Measurements from ENCODE around the gene WDFY3. TPM values are rescaled to one million over a fixed set of nuclear protein-coding genes. Genes with fewer than 3 reads are reported as not detected.

WDFY3 gene
- total and polyA plus RNA-seq, 12 donors = 4.9 to 68.9 (median 51.1) TPM

DNA sequence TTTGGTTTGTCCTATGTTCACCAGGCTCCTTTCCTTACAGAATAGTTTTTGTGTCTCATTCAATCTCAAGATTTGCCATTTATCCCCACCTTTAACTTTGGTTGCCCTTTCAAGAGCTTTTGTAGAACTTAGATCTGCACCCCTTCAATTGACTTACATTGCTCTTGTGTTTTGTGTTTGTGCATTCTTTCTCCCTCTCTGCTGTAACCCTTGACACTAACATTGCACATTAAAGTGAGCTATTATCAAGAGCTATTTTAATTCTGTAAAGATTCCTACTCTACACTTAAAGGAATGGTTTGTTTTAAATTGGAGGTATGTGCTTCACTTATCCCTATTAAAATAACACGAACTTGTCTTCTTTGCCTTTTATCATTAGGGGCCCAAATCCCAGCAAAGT, 318.3 kb downstream of the WDFY3 start:
- Histone ChIP-seq H3K4me1 (no peaks in the 10 kb centered on the region), H3K4me3 (no peak overlapping the region), H3K9me3 (no peaks in the 10 kb centered on the region), H3K36me3 (no peaks in the 10 kb centered on the region), H3K27ac (no peak overlapping the region), H3K27me3 (no peaks in the 10 kb centered on the region)
- TF ChIP-seq, protein P1, sequence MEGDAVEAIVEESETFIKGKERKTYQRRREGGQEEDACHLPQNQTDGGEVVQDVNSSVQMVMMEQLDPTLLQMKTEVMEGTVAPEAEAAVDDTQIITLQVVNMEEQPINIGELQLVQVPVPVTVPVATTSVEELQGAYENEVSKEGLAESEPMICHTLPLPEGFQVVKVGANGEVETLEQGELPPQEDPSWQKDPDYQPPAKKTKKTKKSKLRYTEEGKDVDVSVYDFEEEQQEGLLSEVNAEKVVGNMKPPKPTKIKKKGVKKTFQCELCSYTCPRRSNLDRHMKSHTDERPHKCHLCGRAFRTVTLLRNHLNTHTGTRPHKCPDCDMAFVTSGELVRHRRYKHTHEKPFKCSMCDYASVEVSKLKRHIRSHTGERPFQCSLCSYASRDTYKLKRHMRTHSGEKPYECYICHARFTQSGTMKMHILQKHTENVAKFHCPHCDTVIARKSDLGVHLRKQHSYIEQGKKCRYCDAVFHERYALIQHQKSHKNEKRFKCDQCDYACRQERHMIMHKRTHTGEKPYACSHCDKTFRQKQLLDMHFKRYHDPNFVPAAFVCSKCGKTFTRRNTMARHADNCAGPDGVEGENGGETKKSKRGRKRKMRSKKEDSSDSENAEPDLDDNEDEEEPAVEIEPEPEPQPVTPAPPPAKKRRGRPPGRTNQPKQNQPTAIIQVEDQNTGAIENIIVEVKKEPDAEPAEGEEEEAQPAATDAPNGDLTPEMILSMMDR (IDR thresholded peaks at IDR 0.05) = no peak
- WGBS, 2 donors = 35 to 60% methylated on average over 1 of the region's 1 CpG
- ATAC-seq (no peak), DNase-seq (no peak)
- intact Hi-C loops (cut with DNase I) = no loop called here

DNA sequence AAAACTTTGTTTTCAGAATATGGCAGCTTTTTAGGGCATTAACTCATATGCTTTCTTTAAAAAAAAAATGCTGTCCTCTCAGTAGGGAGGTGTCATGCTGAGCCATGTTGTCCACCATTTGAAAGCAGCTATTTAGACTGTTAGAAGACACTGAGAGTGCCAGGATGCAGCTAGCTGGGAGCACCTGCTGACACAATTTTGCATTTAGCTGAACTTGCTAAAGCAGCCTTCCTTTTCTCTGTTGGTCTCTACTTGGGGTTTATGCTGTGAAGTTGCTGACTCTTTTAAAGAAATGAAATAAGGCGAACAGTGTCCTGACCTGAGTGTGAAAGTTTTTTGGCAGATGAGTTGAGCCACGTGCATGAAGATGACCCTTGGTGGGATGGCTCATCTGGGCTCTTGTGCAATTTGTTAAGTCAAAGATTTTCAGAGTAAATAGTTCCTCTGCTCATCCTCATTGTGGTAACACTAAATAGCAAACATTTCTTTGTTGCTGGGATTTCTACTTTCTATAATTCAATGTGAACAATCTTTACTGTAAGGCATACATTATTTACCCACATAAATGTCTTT, 319.1 kb downstream of the WDFY3 start:
- TF ChIP-seq, protein P1 (IDR thresholded peaks at IDR 0.05) = no peak

DNA sequence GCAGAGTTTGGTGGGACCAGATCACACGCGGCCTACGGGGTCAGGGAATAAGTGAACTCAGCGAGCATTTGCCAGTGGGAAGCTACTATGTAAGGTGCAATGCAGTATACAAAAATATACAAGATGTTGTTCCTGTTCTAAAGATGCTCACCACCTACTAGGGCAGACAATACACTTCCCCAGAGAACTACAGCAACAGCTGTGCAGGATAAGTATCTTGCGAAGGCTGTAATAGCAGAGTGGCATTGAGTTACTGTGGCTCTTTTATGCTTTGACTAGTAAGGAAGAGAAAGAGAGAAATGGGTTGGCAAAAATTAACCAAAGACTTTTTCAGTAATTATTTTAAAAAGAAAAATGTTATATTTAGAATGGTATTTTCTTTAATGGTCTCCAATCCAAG, 322.4 kb downstream of the WDFY3 start:
- ATAC-seq = no peak
- no peak for DNase-seq
- no peaks in the 10 kb centered on the region for H3K4me1 ChIP-seq
- TF ChIP-seq, protein P1 (IDR thresholded peaks at IDR 0.05) = no peak
- H3K36me3 ChIP-seq = no peaks in the 10 kb centered on the region
- intact Hi-C loops (cut with DNase I) = no loop called here
- H3K27ac ChIP-seq = no peak overlapping the region
- H3K4me3 ChIP-seq = no peak overlapping the region
- no peaks in the 10 kb centered on the region for H3K9me3 ChIP-seq
- WGBS, 2 donors = 93% methylated on average over 5 of the region's 5 CpGs
- no peaks in the 10 kb centered on the region for H3K27me3 ChIP-seq

More for the DNA sequence above, 319.1 kb downstream of the WDFY3 start:
- H3K9me3 ChIP-seq = no peaks in the 10 kb centered on the region
- no peak overlapping the region for H3K4me3 ChIP-seq
- no peak for DNase-seq
- no peaks in the 10 kb centered on the region for H3K27me3 ChIP-seq
- no peaks in the 10 kb centered on the region for H3K36me3 ChIP-seq
- WGBS, 2 donors = 51 to 69% methylated on average over 2 of the region's 2 CpGs
- H3K4me1 ChIP-seq = no peaks in the 10 kb centered on the region
- H3K27ac ChIP-seq = no peak overlapping the region
- ATAC-seq = no peak
- intact Hi-C loops (cut with DNase I) = no loop called here

DNA sequence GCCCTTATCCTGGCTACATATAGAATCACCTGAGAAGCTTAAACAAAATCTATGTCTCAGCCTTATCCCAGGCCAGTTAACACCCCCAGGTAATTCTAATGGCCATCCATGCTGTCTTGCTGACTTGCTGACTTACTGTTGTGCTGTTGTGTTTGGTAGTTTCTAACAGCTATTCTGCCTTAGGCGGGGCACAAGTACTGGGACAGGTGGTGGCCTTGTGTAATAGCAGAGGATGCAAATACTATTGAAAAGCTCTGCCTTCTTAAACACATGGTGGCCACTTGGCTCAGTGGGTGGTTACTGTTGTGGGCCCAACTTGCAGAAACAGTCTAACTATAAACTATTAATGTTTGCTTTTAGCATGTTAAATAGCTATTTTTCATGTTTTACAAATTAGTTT, 327.3 kb downstream of the WDFY3 start:
- Histone ChIP-seq H3K4me1 (peaks cover 0 to 4% (median 0%) of the 10 kb centered on the region in 9 donors), H3K27ac (no peak overlapping the region), H3K4me3 (no peak overlapping the region), H3K36me3 (no peaks in the 10 kb centered on the region), H3K27me3 (no peaks in the 10 kb centered on the region), H3K9me3 (no peaks in the 10 kb centered on the region)
- intact Hi-C loops (cut with DNase I) = no loop called here
- WGBS, 2 donors = 81 to 88% methylated on average over 1 of the region's 1 CpG
- ATAC-seq = no peak
- TF ChIP-seq, protein P1 (IDR thresholded peaks at IDR 0.05) = no peak
- no peak for DNase-seq

Data from heart right ventricle (tissue), 16 donors.